ENCODE results near the gene TMC8. TPM values are rescaled to one million over a fixed set of nuclear protein-coding genes. Genes with fewer than 3 reads are reported as not detected.

The TMC8 gene
- total and polyA plus RNA-seq, 4 donors: 1.0 to 14.4 (median 7.3) TPM

DNA sequence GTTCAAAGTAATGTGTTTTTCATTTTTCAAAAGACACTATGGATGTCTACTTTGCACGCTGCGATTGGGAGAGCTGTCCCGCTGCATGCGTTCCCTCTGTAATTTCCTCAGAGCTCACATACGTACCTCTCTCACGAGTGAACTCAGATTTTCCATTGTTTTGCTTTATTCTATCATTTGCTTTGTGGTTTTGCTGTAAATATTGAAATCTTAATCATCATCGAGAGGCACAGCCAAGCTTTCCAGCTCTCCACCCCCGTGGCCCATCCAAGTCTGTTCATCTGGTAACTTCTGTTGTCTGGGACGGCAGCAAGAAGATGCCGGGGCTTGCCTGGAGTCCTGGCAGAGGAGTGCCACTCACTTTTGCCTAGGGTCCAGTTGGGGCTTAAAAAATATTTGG is 23.1 kb upstream of the TMC8 start:
- Histone ChIP-seq H3K4me3 (ENCODE audit: low read length in 2 of 2) (no peak overlapping the region), H3K36me3 (ENCODE audit: control insufficient read depth in 1 of 2, insufficient read depth in 2 of 2, low read length in 1 of 2) (peaks cover 0 to 10% of the 10 kb centered on the region in 2 donors), H3K27ac (ENCODE audit: low read depth in 1 of 2, low read length in 2 of 2) (no peak overlapping the region), H3K9me3 (ENCODE audit: control insufficient read depth, low read length) (no peaks in the 10 kb centered on the region), H3K27me3 (ENCODE audit: control insufficient read depth in 1 of 2, insufficient read depth in 2 of 2, low read length in 1 of 2) (no peaks in the 10 kb centered on the region), H3K4me1 (ENCODE audit: control insufficient read depth in 1 of 2, insufficient read depth in 2 of 2, low read length in 2 of 2) (no peaks in the 10 kb centered on the region)
- intact Hi-C loops (cut with DNase I): no loop called here
- 81 to 82% methylated on average over 10 of the region's 10 CpGs for WGBS, 2 donors
- ATAC-seq (ENCODE audit: low FRiP score): no peak
- DNase-seq: peak; percentile 34 to 69

DNA sequence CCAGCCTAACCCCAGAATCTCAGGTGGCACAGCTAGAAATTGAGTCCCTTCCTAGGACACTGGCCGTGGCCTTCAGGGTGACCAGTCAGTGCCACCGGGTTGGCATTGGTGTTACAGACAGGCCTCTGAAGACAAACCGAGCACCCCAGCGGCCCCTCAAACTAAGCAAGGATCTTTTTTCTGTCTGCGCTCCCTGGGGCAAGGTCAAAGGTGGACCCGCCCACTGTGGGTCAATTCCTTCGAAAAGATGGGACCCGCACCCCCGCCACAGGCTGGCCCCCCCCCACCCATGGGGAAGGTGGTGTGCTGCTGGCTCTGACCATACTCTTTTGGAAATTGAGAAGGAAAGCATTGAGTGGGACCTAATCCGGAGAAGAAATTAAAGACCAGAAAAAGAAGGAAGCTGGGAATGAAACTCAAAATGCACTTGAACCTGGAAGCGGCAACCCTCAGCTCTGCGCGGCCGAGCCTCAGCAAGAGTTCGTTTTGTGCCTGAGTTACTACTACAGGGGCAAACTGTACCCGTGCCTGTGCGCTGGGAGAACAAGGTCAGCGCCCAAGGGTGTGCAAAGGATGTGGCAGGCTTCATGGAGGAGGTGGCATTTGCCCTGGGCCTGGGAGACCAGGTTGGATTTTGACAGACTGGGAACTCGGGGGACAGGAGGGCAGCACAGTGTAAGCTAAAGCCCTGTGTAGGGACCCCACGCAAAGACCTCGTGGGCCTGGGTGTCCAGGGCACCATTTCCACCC is 22.4 kb upstream of the TMC8 start:
- Histone ChIP-seq H3K27me3 (ENCODE audit: control insufficient read depth in 1 of 2, insufficient read depth in 2 of 2, low read length in 1 of 2) (no peaks in the 10 kb centered on the region), H3K4me1 (ENCODE audit: control insufficient read depth in 1 of 2, insufficient read depth in 2 of 2, low read length in 2 of 2) (no peaks in the 10 kb centered on the region), H3K27ac (ENCODE audit: low read depth in 1 of 2, low read length in 2 of 2) (no peak overlapping the region), H3K9me3 (ENCODE audit: control insufficient read depth, low read length) (no peaks in the 10 kb centered on the region), H3K4me3 (ENCODE audit: low read length in 2 of 2) (no peak overlapping the region), H3K36me3 (ENCODE audit: control insufficient read depth in 1 of 2, insufficient read depth in 2 of 2, low read length in 1 of 2) (peaks cover 0 to 10% of the 10 kb centered on the region in 2 donors)
- 91 to 93% methylated on average over 21 of the region's 21 CpGs for WGBS, 2 donors
- no peak for ATAC-seq (ENCODE audit: low FRiP score)
- DNase-seq: peak; percentile 43 to 49
- intact Hi-C loops (cut with DNase I): no loop called here

DNA sequence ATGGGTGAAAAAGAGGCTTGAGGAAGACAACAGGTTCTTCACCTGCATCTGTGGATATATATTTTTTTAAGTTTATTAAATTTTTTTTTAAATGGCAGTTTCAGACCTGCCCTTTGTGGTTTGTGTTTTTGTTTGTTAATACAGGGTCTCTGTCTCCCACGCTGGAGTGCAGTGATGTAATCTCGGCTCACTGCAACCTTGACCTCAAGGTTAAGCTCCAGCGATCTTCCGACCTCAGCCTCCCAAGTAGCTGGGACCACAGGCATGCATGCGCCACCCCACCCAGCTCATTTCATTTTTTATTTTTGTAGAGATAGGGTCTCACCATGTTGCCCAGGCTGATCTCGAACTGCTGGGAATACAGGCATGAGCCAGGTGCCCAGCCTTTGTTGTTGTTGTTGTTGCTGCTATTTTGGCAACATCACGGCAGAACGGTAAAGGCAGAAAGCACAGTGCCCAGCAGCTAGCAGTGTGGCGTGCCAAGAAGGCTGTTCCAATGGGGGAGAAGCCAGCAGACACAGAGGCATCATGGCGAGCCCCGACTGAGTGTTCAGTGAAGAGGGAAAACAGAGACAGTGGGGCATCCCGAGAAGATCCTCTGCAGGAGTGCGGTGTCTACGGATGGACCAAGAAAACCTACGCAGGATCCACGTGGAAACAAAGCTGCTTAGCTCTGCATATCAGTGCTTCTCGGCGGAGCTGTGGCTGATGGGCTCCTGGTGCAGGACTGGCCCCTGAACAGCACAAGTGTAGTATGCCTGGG is 21.7 kb upstream of the TMC8 start:
- Histone ChIP-seq H3K27ac (ENCODE audit: low read depth in 1 of 2, low read length in 2 of 2) (no peak overlapping the region), H3K36me3 (ENCODE audit: control insufficient read depth in 1 of 2, insufficient read depth in 2 of 2, low read length in 1 of 2) (peaks cover 0 to 8% of the 10 kb centered on the region in 2 donors)

GRCh38 chr17:78109489-78109761 is 21.1 kb upstream of the TMC8 start:
- Histone ChIP-seq H3K4me3 (ENCODE audit: low read length in 2 of 2) (no peak overlapping the region), H3K9me3 (ENCODE audit: control insufficient read depth, low read length) (no peaks in the 10 kb centered on the region), H3K27me3 (ENCODE audit: control insufficient read depth in 1 of 2, insufficient read depth in 2 of 2, low read length in 1 of 2) (no peaks in the 10 kb centered on the region), H3K27ac (ENCODE audit: low read depth in 1 of 2, low read length in 2 of 2) (no peak overlapping the region), H3K36me3 (ENCODE audit: control insufficient read depth in 1 of 2, insufficient read depth in 2 of 2, low read length in 1 of 2) (peaks cover 0 to 5% of the 10 kb centered on the region in 2 donors), H3K4me1 (ENCODE audit: control insufficient read depth in 1 of 2, insufficient read depth in 2 of 2, low read length in 2 of 2) (no peaks in the 10 kb centered on the region)
- intact Hi-C loops (cut with DNase I): no loop called here
- ATAC-seq (ENCODE audit: low FRiP score): no peak
- DNase-seq: peak in 1 of 2 donors; percentile 28
- 84 to 94% methylated on average over 9 of the region's 9 CpGs for WGBS, 2 donors

More for the DNA sequence above, 21.7 kb upstream of the TMC8 start:
- Histone ChIP-seq H3K27me3 (ENCODE audit: control insufficient read depth in 1 of 2, insufficient read depth in 2 of 2, low read length in 1 of 2) (no peaks in the 10 kb centered on the region), H3K9me3 (ENCODE audit: control insufficient read depth, low read length) (no peaks in the 10 kb centered on the region), H3K4me1 (ENCODE audit: control insufficient read depth in 1 of 2, insufficient read depth in 2 of 2, low read length in 2 of 2) (no peaks in the 10 kb centered on the region), H3K4me3 (ENCODE audit: low read length in 2 of 2) (no peak overlapping the region)
- no peak for ATAC-seq (ENCODE audit: low FRiP score)
- WGBS, 2 donors: 61 to 66% methylated on average over 18 of the region's 18 CpGs
- intact Hi-C loops (cut with DNase I): no loop called here
- peak; percentile 17 to 59 for DNase-seq

DNA sequence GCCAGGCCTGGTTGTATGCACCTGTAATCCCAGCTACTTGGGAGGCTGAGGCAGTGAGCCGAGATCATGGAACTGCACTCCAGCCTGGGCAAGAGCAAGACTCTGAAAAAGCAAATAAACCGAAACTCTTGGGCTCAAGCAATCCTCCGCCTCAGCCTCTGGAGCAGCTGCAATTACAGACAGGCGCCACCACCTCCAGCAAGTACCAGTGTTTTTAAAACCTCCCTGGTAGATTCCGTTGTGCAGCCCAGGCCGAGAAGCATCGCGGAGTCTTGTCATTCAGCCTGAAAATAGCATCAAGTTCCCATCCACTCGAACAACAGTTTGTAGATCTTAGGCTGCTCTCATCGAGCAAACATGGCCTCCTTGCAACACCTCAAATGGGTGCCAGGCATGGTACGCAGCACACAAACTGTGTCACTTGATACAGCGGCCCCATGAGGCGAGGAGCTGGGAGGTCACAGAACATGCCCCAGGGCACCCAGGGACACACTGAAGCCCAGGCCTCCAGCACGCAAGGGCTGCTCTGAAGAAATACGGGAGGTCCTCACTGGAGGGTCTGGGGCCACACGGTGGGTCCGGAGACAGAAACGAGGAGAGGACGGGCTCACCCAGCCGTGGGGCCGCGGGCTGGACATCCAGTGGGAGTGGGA is 20.1 kb upstream of the TMC8 start:
- Histone ChIP-seq H3K27me3 (ENCODE audit: control insufficient read depth in 1 of 2, insufficient read depth in 2 of 2, low read length in 1 of 2) (no peaks in the 10 kb centered on the region), H3K4me1 (ENCODE audit: control insufficient read depth in 1 of 2, insufficient read depth in 2 of 2, low read length in 2 of 2) (no peaks in the 10 kb centered on the region), H3K36me3 (ENCODE audit: control insufficient read depth in 1 of 2, insufficient read depth in 2 of 2, low read length in 1 of 2) (peaks cover 0 to 2% of the 10 kb centered on the region in 2 donors), H3K9me3 (ENCODE audit: control insufficient read depth, low read length) (no peaks in the 10 kb centered on the region), H3K27ac (ENCODE audit: low read depth in 1 of 2, low read length in 2 of 2) (no peak overlapping the region), H3K4me3 (ENCODE audit: low read length in 2 of 2) (no peak overlapping the region)
- intact Hi-C loops (cut with DNase I): loop anchor here (1.0 to 10.0 kb wide), 5 partner anchors 62 to 314 kb away; no protein-coding TSS in a partner anchor
- no peak for ATAC-seq (ENCODE audit: low FRiP score)
- WGBS, 2 donors: 81 to 86% methylated on average over 22 of the region's 22 CpGs
- DNase-seq: peak in 1 of 2 donors; percentile 74

DNA sequence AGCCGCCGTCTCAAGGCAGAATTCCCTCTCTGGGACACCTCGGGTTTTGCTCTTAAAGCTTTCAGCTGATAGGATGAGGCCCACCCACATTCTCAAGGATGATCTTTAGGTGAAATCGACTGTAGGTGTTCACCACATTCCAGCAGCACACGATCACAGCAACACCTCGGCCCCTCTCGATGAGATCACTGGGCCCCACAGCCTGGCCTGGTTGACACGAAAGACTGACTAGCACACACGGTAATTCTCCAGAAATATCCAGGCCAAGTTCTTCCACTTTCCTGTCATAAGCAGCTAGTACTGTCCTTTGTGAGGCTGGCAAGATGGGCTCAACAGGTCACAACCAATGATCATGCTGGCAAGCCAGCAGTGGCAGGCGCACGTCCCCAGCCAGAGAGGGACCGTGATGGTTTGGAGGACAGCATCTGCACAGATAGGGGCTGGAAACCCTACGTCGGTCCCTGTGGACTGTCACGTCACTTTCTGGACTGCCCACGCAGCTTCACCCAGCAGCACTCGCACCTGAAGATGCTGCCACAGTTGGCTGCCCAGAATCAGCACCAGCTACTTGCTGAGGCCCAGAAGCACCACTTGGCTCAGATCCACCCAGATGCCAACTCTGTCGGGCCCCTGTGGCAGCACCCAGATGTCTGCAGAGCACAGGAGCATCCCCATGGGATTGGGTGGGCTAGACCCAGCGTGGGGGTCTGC is 19.4 kb upstream of the TMC8 start:
- Histone ChIP-seq H3K36me3 (ENCODE audit: control insufficient read depth in 1 of 2, insufficient read depth in 2 of 2, low read length in 1 of 2) (peaks cover 0 to under 1% of the 10 kb centered on the region in 2 donors), H3K27me3 (ENCODE audit: control insufficient read depth in 1 of 2, insufficient read depth in 2 of 2, low read length in 1 of 2) (no peaks in the 10 kb centered on the region), H3K4me3 (ENCODE audit: low read length in 2 of 2) (no peak overlapping the region), H3K4me1 (ENCODE audit: control insufficient read depth in 1 of 2, insufficient read depth in 2 of 2, low read length in 2 of 2) (no peaks in the 10 kb centered on the region), H3K27ac (ENCODE audit: low read depth in 1 of 2, low read length in 2 of 2) (no peak overlapping the region), H3K9me3 (ENCODE audit: control insufficient read depth, low read length) (no peaks in the 10 kb centered on the region)
- ATAC-seq (ENCODE audit: low FRiP score) (no peak), DNase-seq (peak in 1 of 2 donors; percentile 69)
- 79 to 80% methylated on average over 19 of the region's 19 CpGs for WGBS, 2 donors
- intact Hi-C loops (cut with DNase I): loop anchor here (1.0 to 10.0 kb wide), 5 partner anchors 61 to 314 kb away; no protein-coding TSS in a partner anchor

DNA sequence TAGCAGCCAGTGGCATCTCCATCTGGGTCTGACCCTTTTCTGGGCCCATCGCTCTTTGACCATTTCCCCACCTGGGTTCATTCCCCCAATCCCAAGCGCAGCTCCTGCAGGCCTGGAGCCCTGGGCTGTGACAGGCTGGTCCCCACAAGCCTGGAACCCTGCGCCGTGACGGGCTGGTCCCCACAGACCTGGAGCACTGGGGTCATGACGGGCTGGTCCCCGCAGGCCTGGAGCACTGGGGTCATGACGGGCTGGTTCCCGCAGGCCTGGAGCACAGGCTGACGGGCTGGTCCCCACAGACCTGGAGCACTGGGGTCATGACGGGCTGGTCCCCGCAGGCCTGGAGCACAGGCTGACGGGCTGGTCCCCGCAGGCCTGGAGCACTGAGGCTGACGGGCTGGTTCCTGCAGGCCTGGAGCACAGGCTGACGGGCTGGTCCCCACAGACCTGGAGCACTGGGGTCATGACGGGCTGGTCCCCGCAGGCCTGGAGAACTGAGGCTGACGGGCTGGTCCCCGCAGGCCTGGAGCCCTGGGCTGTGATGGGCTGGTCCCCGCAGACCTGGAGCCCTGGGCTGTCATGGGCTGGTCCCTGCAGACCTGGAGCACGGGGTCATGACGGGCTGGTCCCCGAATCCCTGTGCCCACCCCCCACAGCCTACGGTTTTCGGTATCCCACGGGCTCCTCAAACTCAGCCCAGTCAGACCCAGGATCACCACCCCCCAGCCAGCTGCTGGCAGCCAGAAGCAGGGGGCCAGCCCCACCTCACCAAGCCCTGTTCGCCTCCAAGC is 18.6 kb upstream of the TMC8 start:
- Histone ChIP-seq H3K36me3 (ENCODE audit: control insufficient read depth in 1 of 2, insufficient read depth in 2 of 2, low read length in 1 of 2) (no peaks in the 10 kb centered on the region), H3K9me3 (ENCODE audit: control insufficient read depth, low read length) (no peaks in the 10 kb centered on the region), H3K27me3 (ENCODE audit: control insufficient read depth in 1 of 2, insufficient read depth in 2 of 2, low read length in 1 of 2) (no peaks in the 10 kb centered on the region), H3K4me3 (ENCODE audit: low read length in 2 of 2) (no peak overlapping the region), H3K27ac (ENCODE audit: low read depth in 1 of 2, low read length in 2 of 2) (no peak overlapping the region), H3K4me1 (ENCODE audit: control insufficient read depth in 1 of 2, insufficient read depth in 2 of 2, low read length in 2 of 2) (no peaks in the 10 kb centered on the region)
- DNase-seq (peak; percentile 44 to 71), ATAC-seq (ENCODE audit: low FRiP score) (no peak)
- 85 to 86% methylated on average over 28 of the region's 28 CpGs for WGBS, 2 donors
- intact Hi-C loops (cut with DNase I): loop anchor here (1.0 to 10.0 kb wide), 5 partner anchors 60 to 313 kb away; no protein-coding TSS in a partner anchor
